HG03571 (cell line): ENCODE measurements around the gene APMAP.

ENCODE experiments used
- ATAC-seq: cut with Tn5 transposase; IDR thresholded peaks from one replicate; pipeline ENCODE4 v1.9.1; 2021; ENCODE audit not compliant: unreplicated experiment

APMAP gene

GRCh38 chr20:24990810-24991252, 1.7 kb downstream of the APMAP start:
- ATAC-seq: no peak

GRCh38 chr20:24989162-24989561, 3.4 kb downstream of the APMAP start:
- ATAC-seq: no peak

DNA sequence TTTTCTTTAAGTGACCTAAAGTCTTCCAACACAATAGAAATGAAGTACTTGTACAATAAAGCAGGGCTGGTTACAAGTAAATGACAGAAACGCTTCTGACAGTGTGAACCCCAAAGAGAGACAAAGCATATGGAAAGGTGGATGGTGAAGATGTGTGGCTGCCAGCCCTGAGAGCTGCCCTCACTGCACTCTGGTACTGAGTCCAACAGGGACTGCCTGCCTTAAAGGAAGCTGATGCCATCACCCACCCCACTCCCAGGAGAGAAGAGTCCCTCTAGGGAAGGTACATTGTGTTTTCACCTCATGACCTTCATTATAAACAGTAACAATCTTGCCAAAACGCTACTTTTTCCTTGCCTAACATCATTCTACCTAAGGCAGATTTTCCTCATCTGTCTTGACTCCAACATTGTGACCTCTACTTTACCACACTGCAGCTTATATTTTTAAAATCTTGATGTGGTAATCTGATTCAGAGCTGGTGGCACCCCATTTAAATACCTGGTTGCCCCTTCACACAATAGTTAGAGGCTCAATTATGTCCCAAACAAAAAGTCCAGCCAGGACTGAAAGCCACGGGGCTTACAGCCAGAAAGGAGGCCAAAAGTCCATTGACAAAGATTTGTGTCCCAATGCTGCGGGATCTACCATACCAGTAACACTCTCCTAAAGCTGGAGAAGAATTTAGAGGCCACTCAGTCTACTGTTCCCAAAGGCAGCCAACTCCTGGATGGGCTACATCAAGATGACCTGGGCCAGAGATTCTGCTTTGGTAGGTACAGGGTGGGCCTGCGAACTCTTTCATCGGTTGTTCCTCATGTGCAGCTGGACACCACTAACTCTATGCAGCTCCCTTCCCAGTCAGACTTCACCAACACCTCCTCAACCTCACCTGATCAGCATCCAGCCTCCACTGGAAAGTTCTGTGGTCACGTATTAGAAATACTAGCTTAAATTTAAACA, 4.4 kb downstream of the APMAP start:
- ATAC-seq: no peak

- ATAC-seq: no peak
These were observed 5.3 kb downstream of the APMAP start for GRCh38 chr20:24987244-24987643.

DNA sequence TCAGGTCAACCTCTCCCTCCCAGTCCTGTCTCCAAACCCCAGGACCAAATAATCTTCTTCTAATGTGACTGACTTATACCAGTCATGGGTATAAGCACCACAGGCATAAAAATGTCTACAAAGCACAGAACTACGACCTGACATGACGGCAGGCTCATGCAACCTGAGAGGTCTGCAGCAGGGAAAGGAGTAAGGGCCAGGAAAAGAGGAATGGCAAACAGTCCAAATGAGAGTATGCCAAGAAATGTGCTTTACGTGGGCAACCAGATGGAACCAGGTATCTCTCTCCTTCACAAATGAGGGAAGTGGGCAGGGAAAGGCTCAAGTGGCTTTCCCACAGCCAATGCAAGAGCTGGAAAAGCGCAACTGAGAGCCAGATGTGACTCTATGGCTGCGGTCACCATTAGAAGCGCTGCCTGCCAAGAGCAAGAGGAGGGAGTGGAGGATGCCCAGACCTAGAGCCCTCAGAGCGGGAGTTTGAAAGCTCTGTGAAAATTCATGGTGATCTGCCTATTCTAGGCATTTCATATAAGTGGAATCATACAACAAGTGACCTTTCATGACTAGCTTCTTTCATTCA, 6.0 kb downstream of the APMAP start:
- no peak for ATAC-seq

DNA sequence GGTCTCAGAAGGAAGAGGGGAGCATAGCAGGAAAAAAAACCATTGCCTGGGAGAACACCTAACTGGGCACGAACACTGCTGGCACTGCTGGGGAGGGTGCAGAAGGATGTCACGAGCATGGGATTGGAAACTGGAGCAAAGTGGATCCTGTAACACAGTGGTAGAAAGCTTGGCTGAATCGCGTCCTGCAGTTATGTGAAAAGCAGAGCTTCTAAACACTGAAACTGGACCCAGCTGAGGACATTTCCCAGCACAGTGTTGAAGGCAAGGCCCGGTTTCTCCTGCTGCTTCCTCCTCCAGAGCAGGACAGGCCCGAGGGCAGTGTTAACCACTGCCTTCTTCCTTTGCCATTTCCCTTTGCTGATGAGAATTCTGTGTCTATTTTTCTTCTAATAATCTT, 6.7 kb downstream of the APMAP start:
- ATAC-seq: no peak

GRCh38 chr20:24984961-24985640, 7.5 kb downstream of the APMAP start:
- no peak for ATAC-seq

DNA sequence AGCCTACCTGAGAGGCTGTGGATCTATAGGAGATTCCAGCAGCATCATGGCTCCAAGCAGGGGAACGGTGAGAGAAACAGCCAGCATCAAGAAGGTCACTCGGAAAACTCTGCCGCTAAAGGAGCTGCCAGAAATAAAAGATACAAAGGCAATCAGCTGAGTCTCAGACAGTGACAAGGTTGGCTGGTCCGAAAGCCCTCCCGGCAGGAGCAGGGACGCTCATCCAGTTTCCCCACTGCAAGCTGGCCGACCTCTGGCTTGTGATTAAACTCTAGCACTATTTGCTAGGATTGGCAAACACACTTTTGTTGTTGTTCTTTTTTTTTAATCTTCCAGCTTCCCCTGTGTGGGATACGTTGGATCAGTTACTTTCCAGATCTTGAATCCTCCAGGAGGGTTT, 8.7 kb downstream of the APMAP start:
- no peak for ATAC-seq

DNA sequence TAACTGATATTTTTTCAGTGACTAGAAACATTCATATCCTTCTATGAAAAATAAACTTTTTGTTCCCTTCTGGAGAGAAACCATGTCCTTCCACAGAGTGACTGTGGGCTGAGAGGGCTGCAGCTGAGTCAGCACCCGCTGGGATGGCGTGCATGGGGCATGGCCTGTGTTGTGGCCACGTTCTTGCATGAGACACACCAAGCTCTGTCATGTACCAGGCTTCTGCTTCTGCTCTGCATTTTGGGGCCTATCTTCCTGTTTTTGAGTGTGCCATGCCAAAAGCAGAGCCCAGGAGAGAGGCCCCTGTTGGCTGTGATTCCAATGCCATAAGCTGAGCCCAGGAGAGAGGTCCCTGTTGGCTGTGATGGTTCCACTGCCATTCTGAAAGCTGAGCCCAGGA, 10.8 kb downstream of the APMAP start:
- ATAC-seq: no peak

- no peak for ATAC-seq
These were observed 11.3 kb downstream of the APMAP start for GRCh38 chr20:24981282-24981681.

- no peak for ATAC-seq
These were observed 12.1 kb downstream of the APMAP start for GRCh38 chr20:24980291-24981053.

GRCh38 chr20:24979036-24979960, 13.3 kb downstream of the APMAP start:
- no peak for ATAC-seq

DNA sequence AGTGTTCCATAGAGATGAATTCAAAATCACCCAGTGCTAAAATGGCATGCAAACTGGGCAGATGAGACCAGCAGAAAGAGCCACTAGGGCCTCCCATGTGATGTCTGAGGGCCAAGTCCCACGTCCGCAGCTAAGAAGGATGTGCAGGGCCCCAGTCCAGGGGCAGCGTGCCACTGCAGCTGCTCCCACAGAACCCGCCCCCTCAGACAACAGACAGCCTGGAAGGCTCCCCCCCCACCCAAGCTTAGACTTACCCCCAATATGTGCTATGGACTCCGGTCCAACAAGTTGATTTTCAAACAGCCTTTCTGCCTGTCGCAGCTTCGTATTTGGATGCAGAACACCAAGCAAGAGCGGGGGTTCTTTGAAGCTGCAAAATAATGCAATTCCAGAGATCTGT, 14.0 kb downstream of the APMAP start:
- no peak for ATAC-seq

GRCh38 chr20:24977797-24978196, 14.8 kb downstream of the APMAP start:
- ATAC-seq: no peak

DNA sequence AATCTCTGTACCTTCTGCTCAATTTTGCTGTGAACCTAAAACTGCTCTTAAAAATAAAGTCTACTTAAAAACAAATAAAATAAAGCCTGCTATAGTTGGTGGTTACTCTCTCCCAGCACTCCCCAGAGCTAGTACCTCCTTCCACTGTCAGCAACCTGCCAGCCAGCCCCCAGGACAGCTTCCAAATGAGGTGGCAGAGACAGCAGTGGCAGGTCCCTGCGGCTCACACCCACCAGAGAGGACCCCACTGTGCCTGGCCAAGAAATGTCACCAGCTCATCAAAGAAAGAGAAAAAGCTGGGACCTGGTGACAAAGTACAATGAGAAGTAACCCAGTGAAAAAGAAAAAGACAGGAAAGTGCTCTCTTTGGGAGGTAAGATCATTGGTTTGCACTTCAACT, 15.2 kb downstream of the APMAP start:
- ATAC-seq: no peak

DNA sequence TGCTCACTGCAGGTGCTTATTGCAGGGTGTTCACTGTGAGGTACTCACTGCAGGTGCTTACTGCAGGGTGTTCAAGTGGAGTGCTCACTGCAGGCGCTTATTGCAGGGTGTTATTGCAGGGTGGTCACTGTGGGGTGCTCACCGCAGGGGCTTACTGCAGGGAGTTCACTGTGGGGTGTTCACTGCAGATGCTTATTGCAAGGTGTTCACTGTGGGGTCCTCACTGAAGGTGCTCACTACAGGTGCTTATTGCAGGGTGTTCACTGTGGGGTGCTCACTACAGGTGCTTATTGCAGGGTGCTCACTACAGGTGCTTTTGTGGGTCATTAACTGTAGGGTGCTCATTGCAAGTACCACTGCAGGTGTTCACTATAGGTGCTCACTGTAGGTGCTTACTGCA, 20.2 kb downstream of the APMAP start:
- no peak for ATAC-seq

GRCh38 chr20:24971376-24972101, 21.0 kb downstream of the APMAP start:
- ATAC-seq: no peak

- ATAC-seq: no peak
These were observed 21.8 kb downstream of the APMAP start for GRCh38 chr20:24970754-24971153.

GRCh38 chr20:24970030-24970553, 22.5 kb downstream of the APMAP start:
- ATAC-seq: no peak
